NK-92 (cell line): ENCODE data around the gene CASP10.
A peak's percentile ranks its signal among the peaks of the same experiment; 100 is the strongest.
"Not testable (repeated sequence)": the region's sequence is repeated elsewhere in the genome, so short reads cannot be mapped to it uniquely, and the experiment has no call there.

Experiments used
- DNase-seq: peaks from one replicate; lab custom pipeline; 2025; ENCODE audit not compliant: unreplicated experiment; lab: John Stamatoyannopoulos, UW

The CASP10 gene

GRCh38 chr2:201231781-201232466 is 49.0 kb downstream of the CASP10 start:
- DNase-seq: peak; percentile 67

- DNase-seq: no peak
Measured at GRCh38 chr2:201232467-201232815, 49.5 kb downstream of the CASP10 start.

- DNase-seq: peak; percentile 23
Measured at GRCh38 chr2:201233192-201233811, 50.4 kb downstream of the CASP10 start.

GRCh38 chr2:201233812-201234662 is 51.1 kb downstream of the CASP10 start:
- DNase-seq: no peak

- DNase-seq: no peak
Measured at GRCh38 chr2:201234663-201235135, 51.8 kb downstream of the CASP10 start.

GRCh38 chr2:201235860-201236811 is 53.2 kb downstream of the CASP10 start:
- DNase-seq: no peak

- DNase-seq: no peak
Measured at GRCh38 chr2:201237486-201238123, 54.7 kb downstream of the CASP10 start.

GRCh38 chr2:201239167-201239935 is 56.4 kb downstream of the CASP10 start:
- not testable (repeated sequence) for DNase-seq

- no peak for DNase-seq
Measured at GRCh38 chr2:201242571-201243277, 59.8 kb downstream of the CASP10 start.

GRCh38 chr2:201244829-201245228 is 61.9 kb downstream of the CASP10 start:
- DNase-seq: no peak

GRCh38 chr2:201246280-201246679 is 63.3 kb downstream of the CASP10 start:
- no peak for DNase-seq

GRCh38 chr2:201248288-201248844 is 65.4 kb downstream of the CASP10 start:
- no peak for DNase-seq

GRCh38 chr2:201249889-201250288 is 66.9 kb downstream of the CASP10 start:
- DNase-seq: no peak

- DNase-seq: no peak
Measured at GRCh38 chr2:201250741-201251140, 67.8 kb downstream of the CASP10 start.

GRCh38 chr2:201254081-201254730 is 71.3 kb downstream of the CASP10 start:
- no peak for DNase-seq

- DNase-seq: no peak
Measured at GRCh38 chr2:201255408-201256033, 72.6 kb downstream of the CASP10 start.

GRCh38 chr2:201256082-201256481 is 73.1 kb downstream of the CASP10 start:
- no peak for DNase-seq
